ENCODE measurements around the gene ACTL7A. TPM values are rescaled to one million over a fixed set of nuclear protein-coding genes. Genes with fewer than 3 reads are reported as not detected.

Gene ACTL7A
- polyA plus RNA-seq, 1 donor (not counting 4 experiments of a cell fraction or from before 2014, with no cell fraction given), result not detected

- H3K27ac ChIP-seq (ENCODE audit: control insufficient read depth, insufficient read depth, low read length), result no peak overlapping the region
- no peaks in the 10 kb centered on the region for H3K79me2 ChIP-seq (ENCODE audit: control insufficient read depth, insufficient read depth, low read length)
- FAIRE-seq, result no peak
- H2AFZ ChIP-seq (ENCODE audit: control insufficient read depth, low read length), result no peak overlapping the region
- no peak overlapping the region for H3K4me2 ChIP-seq (ENCODE audit: control insufficient read depth, extremely low read depth, insufficient read depth, low read depth, low read length)
- peaks cover 23% of the 10 kb centered on the region for H3K4me1 ChIP-seq (ENCODE audit: control insufficient read depth, extremely low read depth, insufficient read depth, low read length)
- dilution Hi-C loops (cut with MboI; ENCODE audit: extremely low pct_ligation_motif_present, low sequenced_read_pairs), result no loop called here
- H3K9me1 ChIP-seq (ENCODE audit: control insufficient read depth, extremely low read depth, insufficient read depth, low read length), result no peaks in the 10 kb centered on the region
- H4K20me1 ChIP-seq (ENCODE audit: control insufficient read depth, extremely low read depth, insufficient read depth, low read length), result no peaks in the 10 kb centered on the region
- H3K27me3 ChIP-seq (ENCODE audit: control insufficient read depth, extremely low read depth, insufficient read depth, low read length), result no peaks in the 10 kb centered on the region
- no peak overlapping the region for H3K4me3 ChIP-seq (ENCODE audit: control insufficient read depth in 2 of 3, extremely low read depth in 1 of 3, insufficient read depth in 2 of 3, low read depth in 1 of 3, low read length in 3 of 3)
- DNase-seq (ENCODE audit: low read depth, low spot score), result no peak
- TF ChIP-seq EZH2 (IDR thresholded peaks at IDR 0.05; ENCODE audit: low read length), result no peak
- TF ChIP-seq CTCF (optimal IDR thresholded peaks at IDR 0.05 in 1 of 3, IDR thresholded peaks at IDR 0.05 in 1 of 3, conservative IDR thresholded peaks at IDR 0.05 in 1 of 3; ENCODE audit: extremely low read depth in 1 of 3, insufficient read depth in 2 of 3, low read length in 3 of 3), result no peak
- H3K9me3 ChIP-seq (ENCODE audit: control insufficient read depth, low read depth, low read length), result no peaks in the 10 kb centered on the region
- H3K36me3 ChIP-seq (ENCODE audit: control insufficient read depth in 2 of 2, extremely low read depth in 1 of 2, insufficient read depth in 2 of 2, low read length in 2 of 2), result peaks cover 0 to 5% of the 10 kb centered on the region in 2 experiments
- no peak overlapping the region for H3K9ac ChIP-seq (ENCODE audit: control insufficient read depth, extremely low read depth, insufficient read depth, low read length)
Observed at GRCh38 chr9:108865037-108865436, 3.0 kb downstream of the ACTL7A start.

GRCh38 chr9:108866001-108866420 lies 3.9 kb downstream of the ACTL7A start:
- H3K9me3 ChIP-seq (ENCODE audit: control insufficient read depth, low read depth, low read length), result no peaks in the 10 kb centered on the region
- dilution Hi-C loops (cut with MboI; ENCODE audit: extremely low pct_ligation_motif_present, low sequenced_read_pairs), result no loop called here
- no peaks in the 10 kb centered on the region for H3K27me3 ChIP-seq (ENCODE audit: control insufficient read depth, extremely low read depth, insufficient read depth, low read length)
- peaks cover 3 to 7% of the 10 kb centered on the region in 2 experiments for H3K36me3 ChIP-seq (ENCODE audit: control insufficient read depth in 2 of 2, extremely low read depth in 1 of 2, insufficient read depth in 2 of 2, low read length in 2 of 2)
- H3K27ac ChIP-seq (ENCODE audit: control insufficient read depth, insufficient read depth, low read length), result no peak overlapping the region
- no peak for DNase-seq (ENCODE audit: low read depth, low spot score)
- H3K4me1 ChIP-seq (ENCODE audit: control insufficient read depth, extremely low read depth, insufficient read depth, low read length), result peaks cover 15% of the 10 kb centered on the region
- no peak for TF ChIP-seq CTCF (optimal IDR thresholded peaks at IDR 0.05 in 1 of 3, IDR thresholded peaks at IDR 0.05 in 1 of 3, conservative IDR thresholded peaks at IDR 0.05 in 1 of 3; ENCODE audit: extremely low read depth in 1 of 3, insufficient read depth in 2 of 3, low read length in 3 of 3)
- TF ChIP-seq EZH2 (IDR thresholded peaks at IDR 0.05; ENCODE audit: low read length), result no peak
- H3K4me3 ChIP-seq (ENCODE audit: control insufficient read depth in 2 of 3, extremely low read depth in 1 of 3, insufficient read depth in 2 of 3, low read depth in 1 of 3, low read length in 3 of 3), result no peak overlapping the region
- no peak overlapping the region for H2AFZ ChIP-seq (ENCODE audit: control insufficient read depth, low read length)
- no peak for FAIRE-seq
- H3K79me2 ChIP-seq (ENCODE audit: control insufficient read depth, insufficient read depth, low read length), result no peaks in the 10 kb centered on the region
- no peaks in the 10 kb centered on the region for H3K9me1 ChIP-seq (ENCODE audit: control insufficient read depth, extremely low read depth, insufficient read depth, low read length)
- no peaks in the 10 kb centered on the region for H4K20me1 ChIP-seq (ENCODE audit: control insufficient read depth, extremely low read depth, insufficient read depth, low read length)
- H3K9ac ChIP-seq (ENCODE audit: control insufficient read depth, extremely low read depth, insufficient read depth, low read length), result no peak overlapping the region
- no peak overlapping the region for H3K4me2 ChIP-seq (ENCODE audit: control insufficient read depth, extremely low read depth, insufficient read depth, low read depth, low read length)

Measured in keratinocyte (primary cell).